ENCODE data around the gene INPP5A.

Gene INPP5A

GRCh38 chr10:132590752-132591121 is 53.1 kb downstream of the INPP5A start:
- Histone ChIP-seq H3F3A (ENCODE audit: low read depth) (no peaks in the 10 kb centered on the region), H3K4me1 (ENCODE audit: insufficient read depth, low read length, poor library complexity, severe bottlenecking) (peaks cover 32% of the 10 kb centered on the region), H3K9ac (ENCODE audit: low read depth, low read length, poor library complexity, severe bottlenecking) (no peak overlapping the region), H3K9me3 (ENCODE audit: insufficient read depth, low read depth, low read length) (no peaks in the 10 kb centered on the region), H3K36me3 (ENCODE audit: insufficient read depth, low read length) (no peaks in the 10 kb centered on the region), H3K27me3 (ENCODE audit: insufficient read depth, low read length, poor library complexity, severe bottlenecking) (no peaks in the 10 kb centered on the region), H3K4me3 (ENCODE audit: low read length, poor library complexity, severe bottlenecking) (no peak overlapping the region), H3K9me2 (replicated peaks; ENCODE audit: low read depth, low read length) (no peaks in the 10 kb centered on the region), H2AFZ (ENCODE audit: low read length) (no peak overlapping the region), H4K20me1 (ENCODE audit: insufficient read depth, low read length, poor library complexity, severe bottlenecking) (peaks cover 11% of the 10 kb centered on the region), H3K79me2 (ENCODE audit: insufficient read depth, low read length) (peaks cover 99% of the 10 kb centered on the region), H3K4me2 (ENCODE audit: low read depth, low read length, poor library complexity, severe bottlenecking) (no peak overlapping the region)
- TF ChIP-seq EZH2phosphoT487 (IDR thresholded peaks at IDR 0.05; ENCODE audit: borderline replicate concordance) (no peak), CTCF (conservative IDR thresholded peaks at IDR 0.05; ENCODE audit: low read length) (no peak)

GRCh38 chr10:132591166-132591971 is 53.8 kb downstream of the INPP5A start:
- Histone ChIP-seq H3K27me3 (ENCODE audit: insufficient read depth, low read length, poor library complexity, severe bottlenecking) (no peaks in the 10 kb centered on the region), H3K79me2 (ENCODE audit: insufficient read depth, low read length) (peaks cover 99% of the 10 kb centered on the region), H3K4me1 (ENCODE audit: insufficient read depth, low read length, poor library complexity, severe bottlenecking) (peaks cover 32% of the 10 kb centered on the region), H4K20me1 (ENCODE audit: insufficient read depth, low read length, poor library complexity, severe bottlenecking) (peaks cover 11% of the 10 kb centered on the region), H3K9ac (ENCODE audit: low read depth, low read length, poor library complexity, severe bottlenecking) (no peak overlapping the region), H3K4me3 (ENCODE audit: low read length, poor library complexity, severe bottlenecking) (no peak overlapping the region), H3K36me3 (ENCODE audit: insufficient read depth, low read length) (no peaks in the 10 kb centered on the region), H3F3A (ENCODE audit: low read depth) (no peaks in the 10 kb centered on the region), H3K4me2 (ENCODE audit: low read depth, low read length, poor library complexity, severe bottlenecking) (no peak overlapping the region), H3K9me2 (replicated peaks; ENCODE audit: low read depth, low read length) (no peaks in the 10 kb centered on the region), H3K9me3 (ENCODE audit: insufficient read depth, low read depth, low read length) (no peaks in the 10 kb centered on the region), H2AFZ (ENCODE audit: low read length) (no peak overlapping the region)
- TF ChIP-seq EZH2phosphoT487 (IDR thresholded peaks at IDR 0.05; ENCODE audit: borderline replicate concordance) (no peak), CTCF (conservative IDR thresholded peaks at IDR 0.05; ENCODE audit: low read length) (peak; percentile 36; the same call in 1 of the 2 replicates)

GRCh38 chr10:132592790-132593383 is 55.3 kb downstream of the INPP5A start:
- no peaks in the 10 kb centered on the region for H3K9me3 ChIP-seq (ENCODE audit: insufficient read depth, low read depth, low read length)
- H3K36me3 ChIP-seq (ENCODE audit: insufficient read depth, low read length) = no peaks in the 10 kb centered on the region
- H3K9ac ChIP-seq (ENCODE audit: low read depth, low read length, poor library complexity, severe bottlenecking) = no peak overlapping the region
- H3K9me2 ChIP-seq (replicated peaks; ENCODE audit: low read depth, low read length) = no peaks in the 10 kb centered on the region
- peaks cover 100% of the 10 kb centered on the region for H3K79me2 ChIP-seq (ENCODE audit: insufficient read depth, low read length)
- peaks cover 28% of the 10 kb centered on the region for H3K4me1 ChIP-seq (ENCODE audit: insufficient read depth, low read length, poor library complexity, severe bottlenecking)
- H3F3A ChIP-seq (ENCODE audit: low read depth) = no peaks in the 10 kb centered on the region
- no peak overlapping the region for H3K4me3 ChIP-seq (ENCODE audit: low read length, poor library complexity, severe bottlenecking)
- no peaks in the 10 kb centered on the region for H3K27me3 ChIP-seq (ENCODE audit: insufficient read depth, low read length, poor library complexity, severe bottlenecking)
- no peak overlapping the region for H2AFZ ChIP-seq (ENCODE audit: low read length)
- TF ChIP-seq CTCF (conservative IDR thresholded peaks at IDR 0.05; ENCODE audit: low read length) = no peak
- no peak for TF ChIP-seq EZH2phosphoT487 (IDR thresholded peaks at IDR 0.05; ENCODE audit: borderline replicate concordance)
- peaks cover 11% of the 10 kb centered on the region for H4K20me1 ChIP-seq (ENCODE audit: insufficient read depth, low read length, poor library complexity, severe bottlenecking)
- H3K4me2 ChIP-seq (ENCODE audit: low read depth, low read length, poor library complexity, severe bottlenecking) = no peak overlapping the region

Measured in Loucy (cell line).